ENCODE data around the gene NECTIN3. TPM values are rescaled to one million over a fixed set of nuclear protein-coding genes. Genes with fewer than 3 reads are reported as not detected.

NECTIN3 gene
- total and polyA plus RNA-seq, 10 of the 15 experiments (the other 5 are each of a cell fraction or from before 2014, with no cell fraction given): 0.21 TPM; not detected in 9

GRCh38 chr3:111173328-111173900, 101.8 kb downstream of the NECTIN3 start:
- H3K36me3 ChIP-seq (ENCODE audit: control insufficient read depth in 2 of 2, insufficient read depth in 2 of 2, low read length in 1 of 2): no peaks in the 10 kb centered on the region
- TF ChIP-seq IRF5 (IDR thresholded peaks at IDR 0.05; ENCODE audit: borderline replicate concordance) (no peak), CUX1 (IDR thresholded peaks at IDR 0.05; ENCODE audit: insufficient replicate concordance, low read depth, low read length) (no peak), CBFB (IDR thresholded peaks at IDR 0.05; ENCODE audit: low read depth) (no peak), CEBPB (IDR thresholded peaks at IDR 0.05; ENCODE audit: borderline replicate concordance in 1 of 2, low read depth in 2 of 2, low read length in 2 of 2) (no peak), GATAD2B (conservative IDR thresholded peaks at IDR 0.05; ENCODE audit: low read depth) (no peak), PML (IDR thresholded peaks at IDR 0.05; ENCODE audit: low read length) (no peak), IKZF2 (IDR thresholded peaks at IDR 0.05) (no peak), RFX5 (IDR thresholded peaks at IDR 0.05; ENCODE audit: low read depth, low read length) (no peak), FOXK2 (IDR thresholded peaks at IDR 0.05) (no peak), HDGF (IDR thresholded peaks at IDR 0.05) (no peak), EED (IDR thresholded peaks at IDR 0.05; ENCODE audit: low read depth) (no peak)
- no peaks in the 10 kb centered on the region for H3K4me1 ChIP-seq (ENCODE audit: control insufficient read depth, insufficient read depth, low read length)
- no peak for ATAC-seq
- H3K27ac ChIP-seq (ENCODE audit: control insufficient read depth, insufficient read depth): no peak overlapping the region
- in situ Hi-C loops (cut with MboI) (no loop called here), intact Hi-C loops (cut with micrococcal nuclease; ENCODE audit: unreplicated experiment) (no loop called here)
- no peaks in the 10 kb centered on the region for H3K9me3 ChIP-seq (replicated peaks; ENCODE audit: control insufficient read depth, insufficient read depth, low read length)
- no peak for DNase-seq (ENCODE audit: low read depth, low spot score)
- H2AFZ ChIP-seq (ENCODE audit: control insufficient read depth, low read depth, low read length): no peak overlapping the region
- BruUV-seq (replicated peaks): no TSS peak
- no peaks in the 10 kb centered on the region for H3K27me3 ChIP-seq (replicated peaks in 1 of 2; ENCODE audit: control insufficient read depth in 2 of 2, insufficient read depth in 2 of 2, low read length in 1 of 2)
- ChIA-PET SMC1A (ENCODE audit: uncharacterized antibody, unreplicated experiment) (no interaction called here), RAD21 (ENCODE audit: unreplicated experiment) (no interaction called here), CTCF (no interaction called here), POLR2A (no interaction called here)
- H3K79me2 ChIP-seq (ENCODE audit: control insufficient read depth, insufficient read depth, low read length): no peaks in the 10 kb centered on the region
- no peaks in the 10 kb centered on the region for H4K20me1 ChIP-seq (ENCODE audit: control insufficient read depth, insufficient read depth)
- no peak overlapping the region for H3K9ac ChIP-seq (ENCODE audit: control insufficient read depth, insufficient read depth, low read length)
- H3K4me3 ChIP-seq: no peak overlapping the region
- 0% methylated on average over 2 of the region's 2 CpGs for WGBS (ENCODE audit: insufficient coverage, insufficient replicate concordance, low lambda C conversion rate, missing lambda C conversion rate)
- FAIRE-seq: no peak
- H3K4me2 ChIP-seq (ENCODE audit: control insufficient read depth, insufficient read depth): no peak overlapping the region

Measured in GM12878 (cell line).